Neural crest cell (in vitro differentiated cells): ENCODE results near the gene ATRN. TPM values are rescaled to one million over a fixed set of nuclear protein-coding genes. Genes with fewer than 3 reads are reported as not detected.
"Not testable (repeated sequence)": the region's sequence is repeated elsewhere in the genome, so short reads cannot be mapped to it uniquely, and the experiment has no call there.

Experiments
- DNase-seq: peaks from one replicate; pipeline ENCODE4 v3.0.0; 2021; ENCODE audit warnings: low read depth, mixed read lengths, low spot score
- H3K27ac Mint-ChIP-seq: one replicate; pipeline ENCODE4 v1.8.0; 2021; ENCODE audit warnings: mild to moderate bottlenecking, mixed read lengths; ENCODE audit not compliant: unreplicated experiment
- H3K27me3 Mint-ChIP-seq: 2 replicates; pipeline ENCODE4 v1.8.0; 2021; ENCODE audit warnings: low read depth, mild to moderate bottlenecking, mixed read lengths
- H3K36me3 Mint-ChIP-seq: 2 replicates; pipeline ENCODE4 v1.8.0; 2021; ENCODE audit warnings: low read depth, mild to moderate bottlenecking, mixed read lengths
- H3K4me1 Mint-ChIP-seq: 2 replicates; pipeline ENCODE4 v1.8.0; 2021; ENCODE audit warnings: mixed read lengths
- H3K4me3 Mint-ChIP-seq: one replicate; pipeline ENCODE4 v1.8.0; 2021; ENCODE audit warnings: mild to moderate bottlenecking, mixed read lengths
- H3K9me3 Mint-ChIP-seq: 2 replicates; pipeline ENCODE4 v1.8.0; 2021; ENCODE audit warnings: mixed read lengths
- CTCF ChIP-seq: fragments of 200-600 bp; sonication (generic); conservative IDR thresholded peaks from 2 replicates; pipeline ENCODE4 v1.5.0; 2021; ENCODE audit warnings: antibody characterized with exemption, mild to moderate bottlenecking
- total RNA-seq: library from RNA; stranded (reverse); gene quantifications from 2 replicates; pipeline ENCODE4 v1.2.1, GENCODE V29; 2021

ATRN gene
- total RNA-seq, 1 donor from 2014 or later: 28.6 TPM

GRCh38 chr20:3509064-3509463 is 38.2 kb downstream of the ATRN start:
- H3K4me1 Mint-ChIP-seq: no peaks in the 10 kb centered on the region
- DNase-seq: no peak
- H3K27ac Mint-ChIP-seq: no peak overlapping the region
- H3K27me3 Mint-ChIP-seq: no peaks in the 10 kb centered on the region
- no peak for TF ChIP-seq CTCF
- H3K36me3 Mint-ChIP-seq: peaks cover under 1% of the 10 kb centered on the region
- no peak overlapping the region for H3K4me3 Mint-ChIP-seq
- no peaks in the 10 kb centered on the region for H3K9me3 Mint-ChIP-seq

- Mint-ChIP-seq H3K27ac (no peak overlapping the region), H3K27me3 (no peaks in the 10 kb centered on the region), H3K9me3 (no peaks in the 10 kb centered on the region), H3K36me3 (no peaks in the 10 kb centered on the region), H3K4me1 (no peaks in the 10 kb centered on the region), H3K4me3 (no peak overlapping the region)
- DNase-seq: no peak
- TF ChIP-seq CTCF: no peak
These were observed 39.3 kb downstream of the ATRN start for GRCh38 chr20:3510110-3510509.

- H3K9me3 Mint-ChIP-seq, H3K4me3 Mint-ChIP-seq, H3K27me3 Mint-ChIP-seq, H3K27ac Mint-ChIP-seq, DNase-seq, H3K4me1 Mint-ChIP-seq, H3K36me3 Mint-ChIP-seq: not testable (repeated sequence)
These were observed 41.4 kb downstream of the ATRN start for GRCh38 chr20:3512239-3512638.

GRCh38 chr20:3514012-3514642 is 43.3 kb downstream of the ATRN start:
- Mint-ChIP-seq H3K27ac (no peak overlapping the region), H3K9me3 (no peaks in the 10 kb centered on the region), H3K36me3 (no peaks in the 10 kb centered on the region), H3K27me3 (no peaks in the 10 kb centered on the region), H3K4me3 (no peak overlapping the region), H3K4me1 (no peaks in the 10 kb centered on the region)
- TF ChIP-seq CTCF: no peak
- no peak for DNase-seq

- H3K4me3 Mint-ChIP-seq: no peak overlapping the region
- peaks cover 8% of the 10 kb centered on the region for H3K36me3 Mint-ChIP-seq
- H3K27ac Mint-ChIP-seq: no peak overlapping the region
- no peaks in the 10 kb centered on the region for H3K27me3 Mint-ChIP-seq
- no peaks in the 10 kb centered on the region for H3K4me1 Mint-ChIP-seq
- no peaks in the 10 kb centered on the region for H3K9me3 Mint-ChIP-seq
- DNase-seq: no peak
- TF ChIP-seq CTCF: no peak
These were observed 44.8 kb downstream of the ATRN start for GRCh38 chr20:3515379-3516170.
